H1 (cell line): Measurements from ENCODE around the gene SMAP2. TPM values are rescaled to one million over a fixed set of nuclear protein-coding genes. Genes with fewer than 3 reads are reported as not detected.

ENCODE experiments used
- CTCF ChIA-PET: fragments of 300-600 bp; sonication (Branson Sonifier 250); formaldehyde crosslinking; loops from one replicate; lab custom pipeline; 2021; ENCODE audit not compliant: partially characterized antibody; lab: Charles Lee
- POLR2A ChIA-PET: fragments of 300-600 bp; sonication (Branson Sonifier 250); formaldehyde crosslinking; loops from one replicate; lab custom pipeline; 2021; ENCODE audit warnings: inconsistent platforms; ENCODE audit not compliant: partially characterized antibody; lab: Charles Lee
- DNase-seq, 2 experiments: peaks; one replicate each; pipeline versions ENCODE4 v3.0.0 to v3.0.0-alpha.2; 2010 to 2022; ENCODE audit warnings: low spot score in 2 of 2, low read depth in 1 of 2, mixed read lengths in 1 of 2
- FAIRE-seq: peaks from 2 replicates; lab custom pipeline; 2011; peaks lifted over from hg19 to GRCh38; lab: Jason Lieb, UNC
- H2AFZ ChIP-seq: 2 replicates; pipeline ENCODE4 v1.8.1; 2012; ENCODE audit warnings: low read length, inconsistent platforms
- H2AK5ac ChIP-seq: 2 replicates; pipeline ENCODE4 v1.6.1; 2013; ENCODE audit warnings: low read depth, low read length
- H2BK120ac ChIP-seq: replicated peaks from 2 replicates; pipeline ENCODE3; 2013; ENCODE audit warnings: low read depth, low read length, inconsistent platforms
- H2BK12ac ChIP-seq: 2 replicates; pipeline ENCODE4 v1.6.1; 2013; ENCODE audit warnings: low read depth, low read length
- H2BK15ac ChIP-seq: 2 replicates; pipeline ENCODE4 v1.6.1; 2013; ENCODE audit warnings: low read length
- H2BK20ac ChIP-seq: 2 replicates; pipeline ENCODE4 v1.6.1; 2013; ENCODE audit warnings: low read length
- H2BK5ac ChIP-seq: 2 replicates; pipeline ENCODE4 v1.6.1; 2013; ENCODE audit warnings: low read depth, low read length
- H3K14ac ChIP-seq: 2 replicates; pipeline ENCODE4 v1.6.1; 2013; ENCODE audit warnings: inconsistent platforms; ENCODE audit not compliant: insufficient read length
- H3K18ac ChIP-seq: 2 replicates; pipeline ENCODE4 v1.6.1; 2013; ENCODE audit warnings: low read length; ENCODE audit errors: extremely low read depth
- H3K23ac ChIP-seq: 2 replicates; pipeline ENCODE4 v1.6.1; 2013; ENCODE audit warnings: inconsistent platforms; ENCODE audit not compliant: insufficient read length
- H3K23me2 ChIP-seq: 2 replicates; pipeline ENCODE4 v1.6.1; 2013; ENCODE audit warnings: low read depth, low read length
- H3K27ac ChIP-seq: 2 replicates; pipeline ENCODE4 v1.6.1; 2011; ENCODE audit warnings: low read depth, low read length, inconsistent platforms
- H3K27me3 ChIP-seq, 4 experiments: replicated peaks in 1 of 4; 1 replicate in 1 of 4; 2 replicates in 3 of 4; pipeline versions ENCODE4 v1.6.1 to v1.8.1; 2011 to 2013; ENCODE audit warnings: low read length in 3 of 4, mild to moderate bottlenecking in 3 of 4, inconsistent platforms in 2 of 4, mixed read lengths in 2 of 4, moderate library complexity in 1 of 4; ENCODE audit not compliant: control insufficient read depth in 3 of 4, insufficient read depth in 3 of 4; ENCODE audit errors: extremely low read depth in 1 of 4
- H3K36me3 ChIP-seq, 4 experiments: 2 replicates each; pipeline versions ENCODE4 v1.6.1 to v1.8.1; 2011 to 2013; ENCODE audit warnings: mild to moderate bottlenecking in 4 of 4, low read length in 3 of 4, moderate library complexity in 2 of 4, control low read depth in 1 of 4, inconsistent platforms in 1 of 4; ENCODE audit not compliant: insufficient read depth in 4 of 4, control insufficient read depth in 2 of 4
- H3K4ac ChIP-seq: replicated peaks from 2 replicates; pipeline ENCODE3; 2013; ENCODE audit warnings: low read length, low read depth, mixed read lengths, inconsistent platforms; ENCODE audit not compliant: insufficient read length
- H3K4me1 ChIP-seq, 4 experiments: replicated peaks in 1 of 4; 1 replicate in 1 of 4; 2 replicates in 3 of 4; pipeline versions ENCODE4 v1.6.1 to v1.8.1; 2011 to 2013; ENCODE audit warnings: low read length in 3 of 4, inconsistent platforms in 2 of 4, mixed read lengths in 1 of 4; ENCODE audit not compliant: insufficient read depth in 4 of 4, control insufficient read depth in 3 of 4
- H3K4me2 ChIP-seq, 2 experiments: 2 replicates each; pipeline versions ENCODE4 v1.6.1 to v1.8.1; 2011 to 2013; ENCODE audit warnings: low read depth in 2 of 2, low read length in 2 of 2, control low read depth in 1 of 2, inconsistent platforms in 1 of 2, mild to moderate bottlenecking in 1 of 2; ENCODE audit not compliant: insufficient read depth in 1 of 2
- H3K4me3 ChIP-seq, 4 experiments: fragments of 200-600, 300-600 bp in 1 of 4; sonication (generic), shearing (Covaris generic), sonication (Bioruptor Twin) in 1 of 4; 2 replicates each; pipeline versions ENCODE4 v1.5.1 to v1.8.1; 2011 to 2016; ENCODE audit warnings: low read length in 4 of 4, low read depth in 3 of 4, control low read depth in 2 of 4, inconsistent platforms in 2 of 4, mild to moderate bottlenecking in 2 of 4, mixed read lengths in 1 of 4, moderate library complexity in 1 of 4; ENCODE audit not compliant: insufficient read depth in 2 of 4; ENCODE audit errors: extremely low read depth in 1 of 4
- H3K56ac ChIP-seq: replicated peaks from 2 replicates; pipeline ENCODE3; 2013; ENCODE audit warnings: low read depth, mild to moderate bottlenecking, mixed read lengths, low read length, inconsistent platforms; ENCODE audit not compliant: insufficient read length
- H3K79me1 ChIP-seq: 2 replicates; pipeline ENCODE4 v1.6.1; 2013; ENCODE audit warnings: low read depth, low read length, control low read depth
- H3K79me2 ChIP-seq, 2 experiments: 2 replicates each; pipeline versions ENCODE4 v1.6.1 to v1.8.1; 2012 to 2013; ENCODE audit warnings: low read length in 2 of 2, mild to moderate bottlenecking in 2 of 2, inconsistent platforms in 1 of 2; ENCODE audit not compliant: insufficient read depth in 2 of 2, control insufficient read depth in 1 of 2
- H3K9ac ChIP-seq, 4 experiments: replicated peaks in 1 of 4; 1 replicate in 1 of 4; 2 replicates in 3 of 4; pipeline versions ENCODE4 v1.6.1 to v1.8.1; 2011 to 2013; ENCODE audit warnings: low read depth in 3 of 4, low read length in 3 of 4, control low read depth in 2 of 4, mild to moderate bottlenecking in 2 of 4, moderate library complexity in 2 of 4, inconsistent platforms in 1 of 4; ENCODE audit errors: extremely low read depth in 1 of 4
- H3K9me3 ChIP-seq, 2 experiments: 2 replicates each; pipeline versions ENCODE4 v1.6.1 to v1.8.1; 2012 to 2013; ENCODE audit warnings: mild to moderate bottlenecking in 2 of 2, moderate library complexity in 2 of 2, control low read depth in 1 of 2, inconsistent platforms in 1 of 2, low read depth in 1 of 2, low read length in 1 of 2, mixed read lengths in 1 of 2; ENCODE audit not compliant: insufficient read depth in 2 of 2
- H4K20me1 ChIP-seq, 2 experiments: replicated peaks in 1 of 2; 2 replicates each; pipeline versions ENCODE3 to v1.8.1; 2011 to 2013; ENCODE audit warnings: inconsistent platforms in 2 of 2, low read length in 2 of 2, mild to moderate bottlenecking in 1 of 2; ENCODE audit not compliant: insufficient read depth in 2 of 2, control insufficient read depth in 1 of 2
- H4K5ac ChIP-seq: 2 replicates; pipeline ENCODE4 v1.6.1; 2013; ENCODE audit warnings: low read length, low read depth, mixed read lengths, inconsistent platforms; ENCODE audit not compliant: insufficient read length
- H4K8ac ChIP-seq: 2 replicates; pipeline ENCODE4 v1.8.0; 2013; ENCODE audit warnings: mild to moderate bottlenecking, moderate library complexity, low read length, inconsistent platforms; ENCODE audit not compliant: insufficient read depth; ENCODE audit errors: extremely low read depth
- H4K91ac ChIP-seq: replicated peaks from 2 replicates; pipeline ENCODE3; 2013; ENCODE audit warnings: low read length, mixed read lengths, inconsistent platforms; ENCODE audit not compliant: insufficient read length
- HDAC6 ChIP-seq: IDR thresholded peaks from one replicate; pipeline ENCODE4 v1.7.1; 2012; ENCODE audit warnings: low read depth, mild to moderate bottlenecking, inconsistent platforms, low read length, moderate library complexity
- KDM1A ChIP-seq: fragments of 200-600, 300-600 bp; sonication (generic); IDR thresholded peaks from 2 replicates; pipeline ENCODE4 v1.7.1; 2016; ENCODE audit warnings: mild to moderate bottlenecking, low read length, borderline replicate concordance
- TAF7 ChIP-seq: optimal IDR thresholded peaks from 2 replicates; pipeline ENCODE3; 2011; ENCODE audit warnings: low read depth, mild to moderate bottlenecking, inconsistent platforms, low read length, moderate library complexity, borderline replicate concordance
- TBP ChIP-seq: IDR thresholded peaks from 2 replicates; pipeline ENCODE4 v1.6.1; 2011; ENCODE audit warnings: low read depth, low read length, improper control_type of control experiment
- WGBS, 2 experiments: shearing (Covaris generic) in 1 of 2; methylation state at CpG; one replicate each; pipeline versions ENCODE4 v1.1.6 to v1.1.7; 2013 to 2015; ENCODE audit warnings: low lambda C conversion rate in 2 of 2, mixed read lengths in 2 of 2, inconsistent platforms in 1 of 2, low coverage in 1 of 2, missing lambda C conversion rate in 1 of 2; ENCODE audit not compliant: insufficient replicate concordance in 2 of 2, insufficient coverage in 1 of 2, insufficient read length in 1 of 2; ENCODE audit errors: extremely low coverage in 1 of 2, missing lambda C conversion rate in 1 of 2; 5-methylcytosine and 5-hydroxymethylcytosine counted together
- polyA plus RNA-seq, 7 experiments: library from polyadenylated mRNA; depleted of rRNA in 3 of 7; stranded (reverse) in 5 of 7; unstranded in 2 of 7; fragments of >200 nt in 5 of 7; fragments of 200-250 nt in 2 of 7; gene quantifications; 1 replicate in 5 of 7; 2 replicates in 1 of 7; 4 replicates in 1 of 7; pipeline versions ENCODE4 v1.2.1 to v1.2.3, GENCODE V29; 2011 to 2013; ENCODE audit warnings: missing spikeins in 2 of 7, mixed read lengths in 2 of 7
- total RNA-seq: library from RNA; stranded (reverse); fragmentation: NEBNext Ultra II Directional; extraction: Animal tissue kit (Norgen Biotek cat#: 25700); gene quantifications from 2 replicates; pipeline ENCODE4 v1.2.1, GENCODE V29; 2021

The SMAP2 gene
- total and polyA plus RNA-seq, 2 of the 8 experiments (the other 6 are each of a cell fraction or from before 2014, with no cell fraction given) = 4.3 to 5.5 TPM

GRCh38 chr1:40351124-40351523, 22.4 kb upstream of the SMAP2 start:
- Histone ChIP-seq H3K27ac (no peak overlapping the region), H2BK120ac (no peak overlapping the region), H3K79me2 (no peaks in the 10 kb centered on the region), H3K36me3 (no peaks in the 10 kb centered on the region), H4K20me1 (no peaks in the 10 kb centered on the region), H2BK12ac (no peak overlapping the region), H2AK5ac (no peak overlapping the region), H4K91ac (no peak overlapping the region), H3K14ac (no peak overlapping the region), H2BK20ac (no peak overlapping the region), H3K27me3 (no peaks in the 10 kb centered on the region), H2AFZ (no peak overlapping the region), H3K4me1 (no peaks in the 10 kb centered on the region), H3K4ac (no peak overlapping the region), H2BK15ac (no peak overlapping the region), H2BK5ac (no peak overlapping the region), H3K4me2 (no peak overlapping the region), H3K9ac (no peak overlapping the region), H3K79me1 (no peaks in the 10 kb centered on the region), H3K18ac (no peak overlapping the region), H3K23me2 (no peaks in the 10 kb centered on the region), H4K5ac (no peak overlapping the region), H3K23ac (no peak overlapping the region), H3K56ac (no peak overlapping the region), H3K9me3 (no peaks in the 10 kb centered on the region), H3K4me3 (no peak overlapping the region), H4K8ac (no peak overlapping the region)
- FAIRE-seq = no peak
- ChIA-PET POLR2A (no interaction called here), CTCF (interaction anchor here (3.5 kb wide), 1 partner anchor 13 kb away, joined by 16 read pairs; no protein-coding TSS in a partner anchor)
- 86% methylated on average over 2 of the region's 2 CpGs; no CpG with 5 or more reads in 1 of the 2 experiments for WGBS, 2 experiments
- DNase-seq = no peak
- no peak for TF ChIP-seq TAF7
- TF ChIP-seq KDM1A = no peak
- no peak for TF ChIP-seq HDAC6
- no peak for TF ChIP-seq TBP
